Measurements from ENCODE around the gene KRTAP5-8. TPM values are rescaled to one million over a fixed set of nuclear protein-coding genes. Genes with fewer than 3 reads are reported as not detected.

KRTAP5-8 gene
- total and polyA plus RNA-seq, 9 of the 15 experiments (the other 6 are each of a cell fraction or from before 2014, with no cell fraction given): not detected

GRCh38 chr11:71491940-71492339 is 45.9 kb upstream of the KRTAP5-8 start:
- ChIA-PET CTCF (ENCODE audit: low intra/inter-chr PET ratio) (no interaction called here), POLR2A (no interaction called here)
- Histone ChIP-seq H3K9me1 (ENCODE audit: control insufficient read depth, insufficient read depth, low read length) (no peaks in the 10 kb centered on the region), H3K4me3 (no peak overlapping the region), H3K79me2 (ENCODE audit: control insufficient read depth, insufficient read depth, low read length) (no peaks in the 10 kb centered on the region), H4K20me1 (replicated peaks; ENCODE audit: control insufficient read depth, insufficient read depth, low read length) (no peaks in the 10 kb centered on the region), H3K4me2 (ENCODE audit: insufficient read depth, low read length) (no peak overlapping the region), H3K27ac (ENCODE audit: extremely low read depth, low read depth, low read length) (no peak overlapping the region), H3K9ac (ENCODE audit: insufficient read depth in 1 of 2, low read depth in 2 of 2, low read length in 2 of 2) (peak overlapping the region in 1 of 2 experiments; percentile 5; a peak in 1 of 4 replicates), H3K27me3 (ENCODE audit: control insufficient read depth in 2 of 2, insufficient read depth in 2 of 2, low read length in 2 of 2) (no peaks in the 10 kb centered on the region), H3K4me1 (replicated peaks in 1 of 2; ENCODE audit: control insufficient read depth in 2 of 2, insufficient read depth in 2 of 2, low read length in 2 of 2) (peaks cover 6 to 17% of the 10 kb centered on the region in 2 experiments; a peak in 4 of 5 replicates), H2AFZ (ENCODE audit: low read depth, low read length) (no peak overlapping the region), H3K36me3 (ENCODE audit: control insufficient read depth, insufficient read depth, low read length) (peaks cover 39% of the 10 kb centered on the region; the same call in 2 of the 3 replicates), H3K9me3 (replicated peaks; ENCODE audit: control insufficient read depth, insufficient read depth, low read depth, low read length) (no peaks in the 10 kb centered on the region)
- intact Hi-C loops (cut with micrococcal nuclease) (no loop called here), in situ Hi-C loops (cut with MboI) (no loop called here)
- 83% methylated on average over 8 of the region's 9 CpGs for WGBS (ENCODE audit: insufficient coverage, low coverage, missing lambda C conversion rate)
- ATAC-seq: no peak
- DNase-seq (ENCODE audit: extremely low read depth in 1 of 4, low spot score in 3 of 4): no peak
- no peak for TF ChIP-seq ARID3B (CRISPR knock-in tag; IDR thresholded peaks at IDR 0.05; ENCODE audit: borderline replicate concordance)
- TF ChIP-seq ZNF583 (CRISPR knock-in tag; IDR thresholded peaks at IDR 0.05): no peak
- TF ChIP-seq XRCC5 (IDR thresholded peaks at IDR 0.05; ENCODE audit: low read depth, low read length): no peak
- TF ChIP-seq, protein P1, sequence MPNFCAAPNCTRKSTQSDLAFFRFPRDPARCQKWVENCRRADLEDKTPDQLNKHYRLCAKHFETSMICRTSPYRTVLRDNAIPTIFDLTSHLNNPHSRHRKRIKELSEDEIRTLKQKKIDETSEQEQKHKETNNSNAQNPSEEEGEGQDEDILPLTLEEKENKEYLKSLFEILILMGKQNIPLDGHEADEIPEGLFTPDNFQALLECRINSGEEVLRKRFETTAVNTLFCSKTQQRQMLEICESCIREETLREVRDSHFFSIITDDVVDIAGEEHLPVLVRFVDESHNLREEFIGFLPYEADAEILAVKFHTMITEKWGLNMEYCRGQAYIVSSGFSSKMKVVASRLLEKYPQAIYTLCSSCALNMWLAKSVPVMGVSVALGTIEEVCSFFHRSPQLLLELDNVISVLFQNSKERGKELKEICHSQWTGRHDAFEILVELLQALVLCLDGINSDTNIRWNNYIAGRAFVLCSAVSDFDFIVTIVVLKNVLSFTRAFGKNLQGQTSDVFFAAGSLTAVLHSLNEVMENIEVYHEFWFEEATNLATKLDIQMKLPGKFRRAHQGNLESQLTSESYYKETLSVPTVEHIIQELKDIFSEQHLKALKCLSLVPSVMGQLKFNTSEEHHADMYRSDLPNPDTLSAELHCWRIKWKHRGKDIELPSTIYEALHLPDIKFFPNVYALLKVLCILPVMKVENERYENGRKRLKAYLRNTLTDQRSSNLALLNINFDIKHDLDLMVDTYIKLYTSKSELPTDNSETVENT (CRISPR knock-in tag; IDR thresholded peaks at IDR 0.05): no peak
- TF ChIP-seq SAP30 (IDR thresholded peaks at IDR 0.05; ENCODE audit: borderline replicate concordance, insufficient read depth, low read depth, low read length, poor library complexity, severe bottlenecking): no peak
- TF ChIP-seq ZNF445 (CRISPR knock-in tag; IDR thresholded peaks at IDR 0.05; ENCODE audit: low read depth): no peak
- no TSS peak for BruUV-seq (replicated peaks)
- FAIRE-seq: no peak
